ENCODE measurements around the gene DPF3. TPM values are rescaled to one million over a fixed set of nuclear protein-coding genes. Genes with fewer than 3 reads are reported as not detected.

The DPF3 gene
- total and polyA plus RNA-seq, 9 of the 15 experiments (the other 6 are each of a cell fraction or from before 2014, with no cell fraction given) = 0.21 to 4.9 (median 1.2) TPM

GRCh38 chr14:72809063-72809462 lies 84.8 kb downstream of the DPF3 start:
- Histone ChIP-seq H3K4me1 (replicated peaks in 1 of 2; ENCODE audit: control insufficient read depth in 2 of 2, insufficient read depth in 2 of 2, low read length in 2 of 2) (peaks cover 0 to 5% of the 10 kb centered on the region in 2 experiments; a peak in 1 of 5 replicates), H3K27me3 (ENCODE audit: control insufficient read depth in 2 of 2, insufficient read depth in 2 of 2, low read length in 2 of 2) (peaks cover 0 to 15% of the 10 kb centered on the region in 2 experiments; a peak in 3 of 5 replicates), H2AFZ (ENCODE audit: low read depth, low read length) (no peak overlapping the region), H3K9me3 (replicated peaks; ENCODE audit: control insufficient read depth, insufficient read depth, low read depth, low read length) (no peaks in the 10 kb centered on the region), H3K79me2 (ENCODE audit: control insufficient read depth, insufficient read depth, low read length) (no peaks in the 10 kb centered on the region), H3K4me3 (no peak overlapping the region), H4K20me1 (replicated peaks; ENCODE audit: control insufficient read depth, insufficient read depth, low read length) (0 out of 2 replicates have a peak, but pooled peaks cover 6% of the 10 kb centered on the region), H3K4me2 (ENCODE audit: insufficient read depth, low read length) (no peak overlapping the region), H3K27ac (ENCODE audit: extremely low read depth, low read depth, low read length) (no peak overlapping the region), H3K9ac (ENCODE audit: insufficient read depth in 1 of 2, low read depth in 2 of 2, low read length in 2 of 2) (no peak overlapping the region), H3K36me3 (ENCODE audit: control insufficient read depth, insufficient read depth, low read length) (no peaks in the 10 kb centered on the region), H3K9me1 (ENCODE audit: control insufficient read depth, insufficient read depth, low read length) (no peaks in the 10 kb centered on the region)
- BruUV-seq (replicated peaks) = no TSS peak
- CTCF ChIA-PET (ENCODE audit: low intra/inter-chr PET ratio) = no interaction called here
- ATAC-seq (no peak), FAIRE-seq (no peak), DNase-seq (ENCODE audit: extremely low read depth in 1 of 4, low spot score in 3 of 4) (no peak)
- POLR2A ChIA-PET = no interaction called here
- in situ Hi-C loops (cut with MboI) = no loop called here
- intact Hi-C loops (cut with micrococcal nuclease) = no loop called here
- WGBS (ENCODE audit: insufficient coverage, low coverage, missing lambda C conversion rate) = 7% methylated on average over 6 of the region's 6 CpGs
- TF ChIP-seq RUNX1 (IDR thresholded peaks at IDR 0.05; ENCODE audit: low read depth) = no peak
- TF ChIP-seq, protein P1, sequence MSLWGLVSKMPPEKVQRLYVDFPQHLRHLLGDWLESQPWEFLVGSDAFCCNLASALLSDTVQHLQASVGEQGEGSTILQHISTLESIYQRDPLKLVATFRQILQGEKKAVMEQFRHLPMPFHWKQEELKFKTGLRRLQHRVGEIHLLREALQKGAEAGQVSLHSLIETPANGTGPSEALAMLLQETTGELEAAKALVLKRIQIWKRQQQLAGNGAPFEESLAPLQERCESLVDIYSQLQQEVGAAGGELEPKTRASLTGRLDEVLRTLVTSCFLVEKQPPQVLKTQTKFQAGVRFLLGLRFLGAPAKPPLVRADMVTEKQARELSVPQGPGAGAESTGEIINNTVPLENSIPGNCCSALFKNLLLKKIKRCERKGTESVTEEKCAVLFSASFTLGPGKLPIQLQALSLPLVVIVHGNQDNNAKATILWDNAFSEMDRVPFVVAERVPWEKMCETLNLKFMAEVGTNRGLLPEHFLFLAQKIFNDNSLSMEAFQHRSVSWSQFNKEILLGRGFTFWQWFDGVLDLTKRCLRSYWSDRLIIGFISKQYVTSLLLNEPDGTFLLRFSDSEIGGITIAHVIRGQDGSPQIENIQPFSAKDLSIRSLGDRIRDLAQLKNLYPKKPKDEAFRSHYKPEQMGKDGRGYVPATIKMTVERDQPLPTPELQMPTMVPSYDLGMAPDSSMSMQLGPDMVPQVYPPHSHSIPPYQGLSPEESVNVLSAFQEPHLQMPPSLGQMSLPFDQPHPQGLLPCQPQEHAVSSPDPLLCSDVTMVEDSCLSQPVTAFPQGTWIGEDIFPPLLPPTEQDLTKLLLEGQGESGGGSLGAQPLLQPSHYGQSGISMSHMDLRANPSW (CRISPR knock-in tag; IDR thresholded peaks at IDR 0.05) = no peak
- no peak for TF ChIP-seq PTTG1 (tag; IDR thresholded peaks at IDR 0.05; ENCODE audit: low read depth)
- no peak for TF ChIP-seq MCM3 (IDR thresholded peaks at IDR 0.05)
- no peak for TF ChIP-seq ZSCAN32 (CRISPR knock-in tag; IDR thresholded peaks at IDR 0.05)
- no peak for TF ChIP-seq WHSC1 (IDR thresholded peaks at IDR 0.05; ENCODE audit: low read length)
- TF ChIP-seq NFYB (IDR thresholded peaks at IDR 0.05; ENCODE audit: extremely low read depth, insufficient read length) = no peak
- no peak for TF ChIP-seq E2F6 (IDR thresholded peaks at IDR 0.05; ENCODE audit: borderline replicate concordance in 1 of 2, extremely low read depth in 1 of 2, insufficient read depth in 1 of 2, insufficient read length in 1 of 2, low read depth in 1 of 2, low read length in 1 of 2, poor library complexity in 1 of 2, severe bottlenecking in 1 of 2)
- TF ChIP-seq HMG20A (CRISPR knock-in tag; conservative IDR thresholded peaks at IDR 0.05) = no peak
- TF ChIP-seq ELF2 (CRISPR knock-in tag; IDR thresholded peaks at IDR 0.05) = no peak
- no peak for TF ChIP-seq MTA2 (IDR thresholded peaks at IDR 0.05; ENCODE audit: low read depth)
- TF ChIP-seq ETS2 (tag; IDR thresholded peaks at IDR 0.05; ENCODE audit: borderline replicate concordance, poor library complexity, severe bottlenecking) = no peak
- TF ChIP-seq, protein P2, sequence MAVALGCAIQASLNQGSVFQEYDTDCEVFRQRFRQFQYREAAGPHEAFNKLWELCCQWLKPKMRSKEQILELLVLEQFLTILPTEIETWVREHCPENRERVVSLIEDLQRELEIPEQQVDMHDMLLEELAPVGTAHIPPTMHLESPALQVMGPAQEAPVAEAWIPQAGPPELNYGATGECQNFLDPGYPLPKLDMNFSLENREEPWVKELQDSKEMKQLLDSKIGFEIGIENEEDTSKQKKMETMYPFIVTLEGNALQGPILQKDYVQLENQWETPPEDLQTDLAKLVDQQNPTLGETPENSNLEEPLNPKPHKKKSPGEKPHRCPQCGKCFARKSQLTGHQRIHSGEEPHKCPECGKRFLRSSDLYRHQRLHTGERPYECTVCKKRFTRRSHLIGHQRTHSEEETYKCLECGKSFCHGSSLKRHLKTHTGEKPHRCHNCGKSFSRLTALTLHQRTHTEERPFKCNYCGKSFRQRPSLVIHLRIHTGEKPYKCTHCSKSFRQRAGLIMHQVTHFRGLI (CRISPR knock-in tag; IDR thresholded peaks at IDR 0.05) = no peak
- no peak for TF ChIP-seq NKRF (IDR thresholded peaks at IDR 0.05; ENCODE audit: borderline replicate concordance)

Data from K562 (cell line).